Central memory CD8-positive, alpha-beta T cell (primary cell): ENCODE data around the gene CAMK1D.
"Not testable (repeated sequence)": the region's sequence is repeated elsewhere in the genome, so short reads cannot be mapped to it uniquely, and the experiment has no call there.

Source experiments
- ATAC-seq: fragments of 150-1000 bp; cut with Tn5 transposase; replicated peaks from 2 replicates; pipeline ENCODE4 v1.10.0; 2022; ENCODE audit warnings: mild to moderate bottlenecking, moderate FRiP score, moderate number of reproducible peaks; ENCODE audit not compliant: poor library complexity, severe bottlenecking; ENCODE audit errors: extremely low read depth
- DNase-seq, 2 donors: peaks; one replicate each; pipeline ENCODE4 v3.0.0; 2021; ENCODE audit warnings: low spot score in 2 of 2
- H3K27ac Mint-ChIP-seq: one replicate; pipeline ENCODE4 v1.8.0; 2022; ENCODE audit warnings: low read depth, mild to moderate bottlenecking, moderate library complexity, mixed read lengths
- H3K27me3 Mint-ChIP-seq: one replicate; pipeline ENCODE4 v1.8.0; 2022; ENCODE audit warnings: mixed read lengths
- H3K36me3 Mint-ChIP-seq: one replicate; pipeline ENCODE4 v1.8.0; 2022; ENCODE audit warnings: mild to moderate bottlenecking, moderate library complexity, mixed read lengths; ENCODE audit not compliant: insufficient read depth
- H3K4me1 Mint-ChIP-seq: one replicate; pipeline ENCODE4 v1.8.0; 2022; ENCODE audit warnings: mixed read lengths
- H3K4me3 Mint-ChIP-seq: one replicate; pipeline ENCODE4 v1.8.0; 2022; ENCODE audit warnings: mild to moderate bottlenecking, moderate library complexity, mixed read lengths
- H3K9me3 Mint-ChIP-seq: one replicate; pipeline ENCODE4 v1.8.0; 2022; ENCODE audit warnings: mixed read lengths

The CAMK1D gene

DNA sequence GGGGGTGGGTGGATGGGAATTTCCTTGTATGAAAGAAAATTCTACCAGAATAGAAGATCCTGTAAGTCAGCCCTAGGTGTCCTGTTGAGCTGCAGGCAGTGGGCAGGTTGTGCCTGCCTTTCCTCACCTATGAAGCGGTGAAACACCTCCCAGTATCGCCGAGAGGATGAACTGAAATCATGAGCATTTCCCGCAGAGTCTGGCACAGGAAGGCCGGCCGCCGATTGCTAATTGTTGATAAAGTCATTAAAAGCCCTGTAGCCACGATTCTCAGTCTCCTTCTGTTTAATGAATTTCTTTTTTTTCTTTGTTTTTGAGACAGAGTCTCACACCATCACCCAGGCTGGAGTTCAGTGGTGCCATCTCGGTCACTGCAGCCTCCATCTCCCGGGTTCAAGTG lies 142.1 kb downstream of the CAMK1D start:
- ATAC-seq (no peak), DNase-seq (no peak)
- H3K27ac Mint-ChIP-seq: no peak overlapping the region
- H3K27me3 Mint-ChIP-seq: no peaks in the 10 kb centered on the region
- H3K9me3 Mint-ChIP-seq: no peaks in the 10 kb centered on the region
- no peak overlapping the region for H3K4me3 Mint-ChIP-seq
- H3K4me1 Mint-ChIP-seq: peaks cover 16% of the 10 kb centered on the region
- H3K36me3 Mint-ChIP-seq: no peaks in the 10 kb centered on the region

DNA sequence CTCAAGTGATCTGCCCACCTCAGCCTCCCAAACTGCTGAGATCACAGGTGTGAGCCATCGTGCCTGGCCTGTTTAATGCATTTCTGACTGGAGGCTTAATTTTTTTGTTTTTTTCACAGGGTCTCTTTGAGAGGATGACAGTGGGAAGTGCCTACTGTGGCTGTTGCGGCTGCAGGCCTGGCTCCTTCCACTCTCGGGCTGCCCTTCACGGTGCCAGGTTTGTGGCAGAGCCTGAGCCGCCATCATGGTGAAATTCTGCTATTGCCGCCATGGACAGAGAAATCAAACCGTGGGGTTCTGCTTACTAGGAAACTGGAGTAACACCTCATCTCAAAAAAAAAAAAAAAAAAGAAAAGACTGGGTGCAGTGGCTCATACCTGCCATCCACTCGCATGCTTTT lies 142.7 kb downstream of the CAMK1D start:
- DNase-seq (no peak), ATAC-seq (no peak)
- Mint-ChIP-seq H3K27me3 (no peaks in the 10 kb centered on the region), H3K9me3 (no peaks in the 10 kb centered on the region), H3K27ac (no peak overlapping the region), H3K4me3 (no peak overlapping the region), H3K4me1 (peaks cover 16% of the 10 kb centered on the region), H3K36me3 (no peaks in the 10 kb centered on the region)

DNA sequence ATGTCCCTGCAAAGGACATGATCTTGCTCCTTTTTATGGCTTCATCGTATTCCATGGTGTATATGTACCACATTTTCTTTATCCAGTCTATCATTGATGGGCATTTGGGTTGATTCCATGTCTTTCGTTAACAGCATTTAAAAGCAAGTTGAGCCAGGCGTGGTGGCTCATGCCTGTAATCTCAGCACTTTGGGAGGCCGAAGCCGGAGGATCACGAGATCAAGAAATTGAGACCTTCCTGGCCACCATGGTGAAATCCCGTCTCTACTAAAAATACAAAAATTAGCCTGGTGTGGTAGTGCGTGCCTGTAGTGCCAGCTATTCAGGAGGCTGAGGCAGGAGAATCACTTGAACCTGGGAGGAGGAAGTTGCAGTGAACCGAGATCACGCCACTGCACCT lies 147.7 kb downstream of the CAMK1D start:
- ATAC-seq, H3K36me3 Mint-ChIP-seq: not testable (repeated sequence)

DNA sequence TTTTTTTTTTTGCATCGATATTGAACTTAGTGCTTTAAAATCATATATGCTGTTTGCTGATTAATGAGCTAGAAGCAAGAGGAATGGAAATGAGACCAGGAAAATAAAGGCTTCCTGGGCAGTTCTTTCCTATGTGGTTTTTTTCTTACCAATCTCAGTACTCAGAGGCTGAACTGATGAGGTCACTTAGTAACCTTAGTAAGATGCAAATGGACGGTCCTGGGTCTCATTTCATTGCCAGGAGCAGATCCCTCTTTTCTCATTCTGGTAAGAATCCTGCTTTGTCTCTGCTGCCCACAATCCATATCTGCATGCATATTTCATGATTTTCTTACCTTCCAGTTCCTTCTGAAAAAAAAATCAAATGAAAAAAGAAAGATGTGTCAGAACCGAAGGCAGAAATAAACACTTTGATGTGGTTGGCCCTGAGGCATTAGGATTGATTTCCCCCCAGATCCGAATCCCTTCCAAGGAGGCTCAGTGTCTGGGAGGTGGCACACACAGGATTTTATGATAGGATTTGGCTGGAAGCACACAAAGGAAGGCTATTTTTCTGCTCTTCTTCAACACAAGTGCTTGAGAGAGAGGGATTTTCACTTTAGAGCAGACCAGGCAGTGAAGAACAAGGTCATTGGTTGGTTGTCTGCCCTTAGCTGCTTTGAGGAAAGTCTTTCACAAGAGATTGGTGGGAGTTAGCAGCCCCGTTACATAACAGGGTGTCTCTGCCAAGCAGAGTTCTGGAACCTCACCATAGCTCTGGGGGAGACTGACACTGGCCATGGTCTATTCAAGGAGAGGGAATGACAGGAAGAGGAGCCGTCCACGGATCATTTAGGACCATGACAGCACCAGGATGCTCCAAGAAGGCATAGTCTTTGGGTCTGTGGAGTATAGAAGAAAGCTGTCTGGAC lies 150.0 kb downstream of the CAMK1D start:
- H3K36me3 Mint-ChIP-seq: peaks cover 2% of the 10 kb centered on the region
- no peak for ATAC-seq
- DNase-seq: no peak
- H3K9me3 Mint-ChIP-seq: no peaks in the 10 kb centered on the region
- H3K4me3 Mint-ChIP-seq: no peak overlapping the region
- H3K27ac Mint-ChIP-seq: no peak overlapping the region
- H3K27me3 Mint-ChIP-seq: no peaks in the 10 kb centered on the region
- peaks cover 41% of the 10 kb centered on the region for H3K4me1 Mint-ChIP-seq

More for the DNA sequence above, 147.7 kb downstream of the CAMK1D start:
- peaks cover 28% of the 10 kb centered on the region for H3K4me1 Mint-ChIP-seq
- H3K27me3 Mint-ChIP-seq, H3K9me3 Mint-ChIP-seq, H3K4me3 Mint-ChIP-seq, H3K27ac Mint-ChIP-seq, DNase-seq: not testable (repeated sequence)

DNA sequence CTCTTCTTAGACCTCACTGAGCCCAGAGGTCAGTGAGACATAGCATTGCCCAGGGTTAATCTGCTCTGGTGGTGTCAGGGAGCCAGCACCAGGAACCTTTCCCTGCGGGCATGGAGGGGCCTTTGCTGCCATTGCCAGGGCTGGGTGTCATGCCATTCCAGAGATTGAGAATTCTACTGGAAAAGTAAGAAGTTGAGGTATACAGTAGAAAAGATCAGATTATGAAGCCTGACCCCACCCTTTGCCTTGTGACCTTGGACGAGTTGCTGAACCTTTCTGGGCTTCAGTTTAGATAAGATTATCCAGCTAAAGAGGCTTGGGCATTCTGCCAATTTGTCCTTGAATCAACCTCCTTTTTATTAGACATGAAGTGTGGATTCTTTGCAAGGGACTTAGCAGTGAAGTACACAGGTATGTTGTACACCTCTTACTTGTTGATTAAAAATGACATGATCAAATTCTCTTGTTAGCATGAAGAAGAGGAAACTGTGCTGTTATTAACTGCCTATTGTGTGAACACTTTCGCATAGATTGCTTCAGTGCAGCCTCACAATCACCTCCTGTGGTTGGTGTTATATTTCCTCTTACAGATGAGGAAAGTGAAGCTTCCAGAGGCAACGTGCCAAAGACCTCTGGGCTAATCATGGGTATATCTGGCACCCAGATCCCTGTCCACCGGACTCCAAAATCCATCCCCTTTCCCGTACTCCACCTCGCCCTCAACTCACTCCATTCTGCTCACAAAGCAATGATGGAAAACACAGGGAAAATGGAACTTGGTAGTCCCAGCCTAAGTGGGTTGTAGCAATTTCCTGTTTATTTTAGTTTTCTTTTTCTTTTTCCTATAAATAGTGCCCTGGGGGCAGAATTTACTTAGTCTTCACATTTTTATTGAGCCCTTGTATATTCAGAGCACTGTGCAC lies 151.3 kb downstream of the CAMK1D start:
- DNase-seq (no peak), ATAC-seq (no peak)
- H3K36me3 Mint-ChIP-seq: peaks cover 2% of the 10 kb centered on the region

DNA sequence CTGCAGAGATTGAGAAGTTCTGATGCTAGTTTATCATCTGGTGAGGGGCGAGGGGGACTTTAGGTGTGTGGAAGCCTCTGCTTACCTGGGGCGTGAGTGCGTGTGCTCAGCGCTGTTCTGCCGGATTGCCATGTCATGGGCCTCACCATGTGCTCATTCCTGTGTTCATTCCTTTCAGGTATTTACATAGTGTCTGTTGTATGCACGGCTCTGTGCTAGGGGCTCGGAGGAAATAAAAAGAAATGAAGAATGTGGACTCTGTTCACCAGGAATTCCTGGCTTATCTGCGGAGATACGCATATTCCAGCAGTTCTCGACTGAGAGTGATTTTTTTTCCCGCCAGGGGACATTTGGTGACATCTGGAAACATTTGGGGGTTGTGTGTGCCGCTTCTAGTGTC lies 152.0 kb downstream of the CAMK1D start:
- no peak overlapping the region for H3K4me3 Mint-ChIP-seq

More for the DNA sequence above, 151.3 kb downstream of the CAMK1D start:
- Mint-ChIP-seq H3K4me3 (no peak overlapping the region), H3K9me3 (no peaks in the 10 kb centered on the region), H3K27me3 (no peaks in the 10 kb centered on the region), H3K4me1 (peaks cover 50% of the 10 kb centered on the region), H3K27ac (peak overlapping the region; percentile 82)

DNA sequence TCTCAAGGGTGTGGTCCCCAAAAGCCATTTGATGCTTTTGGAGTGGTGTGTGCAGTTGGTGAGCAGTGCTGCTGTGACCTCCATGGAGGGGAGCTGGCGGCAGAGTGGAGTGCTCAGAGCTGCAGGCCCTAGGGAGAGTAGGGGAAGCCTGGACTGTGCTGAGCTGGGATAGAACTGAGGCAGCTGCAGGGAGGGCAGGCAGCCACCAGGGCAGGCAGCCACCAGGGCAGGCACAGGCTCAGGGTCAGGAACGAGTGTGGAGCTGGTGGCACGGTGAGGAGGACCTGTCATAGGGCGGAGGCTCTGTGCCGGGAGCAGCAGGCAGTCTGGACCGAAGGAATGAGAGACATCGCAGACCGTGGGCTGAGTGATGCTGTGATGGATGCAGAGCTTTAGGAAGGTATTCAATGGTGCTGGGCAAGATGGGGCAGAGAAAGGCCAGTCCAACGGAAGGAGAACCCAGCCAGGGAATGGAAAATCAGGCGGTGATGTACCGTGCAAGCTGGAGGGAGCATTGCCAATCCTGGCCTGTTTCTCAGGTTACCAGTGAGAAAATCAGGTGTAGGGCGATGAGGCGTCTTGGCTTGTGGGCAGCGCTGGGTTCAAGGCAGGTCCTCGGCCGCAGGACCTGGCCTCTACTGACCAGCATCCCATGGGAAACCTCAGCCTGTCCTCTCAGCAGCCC lies 152.6 kb downstream of the CAMK1D start:
- Mint-ChIP-seq H3K4me3 (no peak overlapping the region), H3K9me3 (no peaks in the 10 kb centered on the region), H3K4me1 (peaks cover 57% of the 10 kb centered on the region), H3K27me3 (no peaks in the 10 kb centered on the region), H3K36me3 (peaks cover 2% of the 10 kb centered on the region), H3K27ac (no peak overlapping the region)
- DNase-seq (no peak), ATAC-seq (no peak)

More for the DNA sequence above, 152.0 kb downstream of the CAMK1D start:
- peaks cover 2% of the 10 kb centered on the region for H3K36me3 Mint-ChIP-seq
- H3K27ac Mint-ChIP-seq: peak overlapping the region; percentile 82
- H3K9me3 Mint-ChIP-seq: no peaks in the 10 kb centered on the region
- DNase-seq (no peak), ATAC-seq (no peak)
- H3K4me1 Mint-ChIP-seq: peaks cover 56% of the 10 kb centered on the region
- H3K27me3 Mint-ChIP-seq: no peaks in the 10 kb centered on the region

DNA sequence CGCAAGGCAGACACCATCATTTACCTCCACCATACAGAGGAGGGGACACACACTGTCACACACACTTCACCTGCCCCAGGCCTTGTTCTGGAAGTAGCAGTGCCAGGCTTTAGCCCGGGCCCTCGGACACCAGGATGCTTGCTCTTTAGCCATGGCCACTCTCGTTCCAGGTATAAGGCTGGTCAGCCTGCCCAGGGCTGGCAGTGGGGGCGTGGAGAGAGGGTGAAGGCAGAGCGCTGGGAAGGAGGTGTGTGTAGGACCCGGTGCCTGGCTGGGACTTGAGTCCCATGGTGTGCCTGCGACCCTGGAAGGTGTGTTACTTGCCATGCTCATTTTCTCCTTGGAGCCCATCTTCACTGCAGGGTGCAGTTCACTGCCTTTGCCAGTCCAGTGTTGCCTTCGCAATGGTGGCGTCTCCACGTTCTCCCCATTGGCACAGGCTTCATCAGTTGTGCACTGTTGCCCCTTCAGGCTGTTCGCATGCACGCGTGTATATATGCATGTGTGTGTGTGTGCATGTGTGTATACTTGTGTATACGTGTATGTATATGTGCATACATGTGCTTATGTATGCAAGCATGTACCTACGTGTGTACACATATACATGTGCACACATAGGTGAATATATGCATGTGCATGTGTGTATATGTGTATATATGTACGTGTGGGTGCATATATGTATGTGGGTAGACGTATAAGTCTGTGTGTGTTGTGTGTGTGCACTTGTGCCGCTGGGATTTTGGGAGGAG lies 153.4 kb downstream of the CAMK1D start:
- Mint-ChIP-seq H3K27ac (no peak overlapping the region), H3K9me3 (no peaks in the 10 kb centered on the region), H3K27me3 (no peaks in the 10 kb centered on the region), H3K4me1 (peaks cover 60% of the 10 kb centered on the region), H3K36me3 (peaks cover 2% of the 10 kb centered on the region), H3K4me3 (no peak overlapping the region)
- ATAC-seq: no peak
- DNase-seq: no peak

DNA sequence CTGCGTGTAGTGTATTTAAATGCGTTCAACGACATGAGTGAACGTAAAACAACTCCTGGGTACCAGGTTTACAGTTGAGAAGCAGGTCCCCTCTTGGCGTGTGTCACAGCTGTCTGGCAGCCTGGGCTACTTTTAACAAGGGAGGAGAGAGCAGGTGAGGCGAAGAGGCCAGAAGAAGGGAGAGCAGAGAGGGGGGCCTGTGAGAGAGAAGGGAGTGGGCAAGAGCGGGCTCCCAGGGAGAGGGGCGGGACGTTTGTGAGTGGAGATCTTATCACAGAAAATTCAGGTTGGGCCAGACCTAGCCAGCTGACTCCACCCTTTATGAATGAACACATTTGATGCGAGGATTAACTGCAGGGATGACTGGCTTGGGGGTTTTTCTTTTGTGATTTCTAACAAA lies 154.0 kb downstream of the CAMK1D start:
- ATAC-seq: no peak
- Mint-ChIP-seq H3K4me1 (peaks cover 60% of the 10 kb centered on the region), H3K9me3 (no peaks in the 10 kb centered on the region)

DNA sequence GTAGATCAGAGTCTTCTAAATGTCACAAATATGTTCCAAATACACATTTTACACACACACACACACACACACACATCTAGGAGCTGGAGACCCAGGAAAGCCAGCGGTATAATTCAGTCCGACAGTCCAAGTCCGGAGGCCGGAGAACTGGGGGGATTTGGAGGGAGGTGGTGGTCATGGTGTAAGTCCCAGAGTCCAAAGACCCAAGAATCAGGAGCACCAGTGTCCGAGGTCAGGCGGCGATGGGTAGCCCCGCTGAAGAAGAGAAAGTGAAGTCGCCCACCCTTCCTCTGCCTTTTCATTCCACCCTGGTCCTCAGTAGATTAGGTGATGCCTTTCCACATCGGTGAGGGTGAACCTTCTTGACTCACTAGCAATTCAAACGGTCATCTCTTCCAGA lies 154.8 kb downstream of the CAMK1D start:
- Mint-ChIP-seq H3K4me3 (no peak overlapping the region), H3K9me3 (no peaks in the 10 kb centered on the region), H3K27ac (no peak overlapping the region), H3K4me1 (peaks cover 58% of the 10 kb centered on the region), H3K27me3 (no peaks in the 10 kb centered on the region), H3K36me3 (peaks cover 2% of the 10 kb centered on the region)
- ATAC-seq (no peak), DNase-seq (no peak)

More for the DNA sequence above, 154.0 kb downstream of the CAMK1D start:
- Mint-ChIP-seq H3K27me3 (no peaks in the 10 kb centered on the region), H3K36me3 (peaks cover 2% of the 10 kb centered on the region), H3K27ac (no peak overlapping the region), H3K4me3 (no peak overlapping the region)
- DNase-seq: no peak

DNA sequence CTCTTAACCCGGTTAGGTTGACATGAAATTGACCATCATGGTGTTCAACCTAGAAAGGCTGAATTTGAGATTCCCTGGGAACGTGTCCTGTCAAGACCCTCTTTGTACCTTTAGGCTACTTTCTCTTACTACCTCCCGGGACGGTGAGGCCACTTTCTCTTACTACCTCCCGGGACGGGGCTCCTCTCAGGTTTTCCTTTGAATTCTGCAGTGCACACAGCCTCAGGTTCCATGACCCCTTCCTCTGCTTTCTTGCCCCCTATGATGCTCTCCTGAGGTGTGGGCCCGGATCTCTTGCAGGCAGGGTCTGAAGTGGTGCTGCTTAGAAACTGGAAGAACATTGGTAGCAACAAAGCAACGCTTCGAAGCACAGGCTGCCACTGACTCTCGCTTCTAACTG lies 155.3 kb downstream of the CAMK1D start:
- peaks cover 2% of the 10 kb centered on the region for H3K36me3 Mint-ChIP-seq
- H3K27me3 Mint-ChIP-seq: no peaks in the 10 kb centered on the region
- DNase-seq: no peak
- ATAC-seq: no peak
- H3K4me3 Mint-ChIP-seq: no peak overlapping the region
- H3K9me3 Mint-ChIP-seq: no peaks in the 10 kb centered on the region
- H3K4me1 Mint-ChIP-seq: peaks cover 58% of the 10 kb centered on the region
- no peak overlapping the region for H3K27ac Mint-ChIP-seq

DNA sequence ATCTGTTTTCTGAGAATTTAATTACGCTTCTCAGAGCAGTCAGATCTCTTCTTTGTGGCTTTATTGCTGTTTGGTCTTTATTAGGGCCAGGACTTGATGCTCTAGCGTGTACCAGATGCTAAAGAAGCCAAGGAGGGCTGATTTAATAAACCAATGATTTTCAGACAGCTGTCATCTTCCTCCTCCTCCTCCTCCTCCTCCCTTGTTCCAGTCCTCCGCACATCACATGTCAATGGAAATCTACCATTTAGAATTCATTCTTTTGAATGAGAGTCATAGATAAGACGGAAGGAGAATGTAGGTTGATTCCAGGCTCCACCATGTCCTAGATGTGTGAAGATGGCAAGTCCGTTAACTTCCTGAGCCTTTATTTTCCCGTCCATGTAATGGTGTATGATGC lies 156.3 kb downstream of the CAMK1D start:
- H3K27ac Mint-ChIP-seq: no peak overlapping the region
- no peaks in the 10 kb centered on the region for H3K27me3 Mint-ChIP-seq
- no peak for DNase-seq
- H3K4me1 Mint-ChIP-seq: peaks cover 57% of the 10 kb centered on the region
- H3K9me3 Mint-ChIP-seq: no peaks in the 10 kb centered on the region
- no peak for ATAC-seq
- peaks cover 5% of the 10 kb centered on the region for H3K36me3 Mint-ChIP-seq
- no peak overlapping the region for H3K4me3 Mint-ChIP-seq
